KMS-11 (cell line): ENCODE measurements around the gene FGGY.

ENCODE experiments used
- H2AFZ ChIP-seq: fragments of 200-600 bp; sonication (generic); 2 replicates; pipeline ENCODE4 v1.6.1; 2016; ENCODE audit warnings: antibody characterized with exemption, mixed run types, low read depth
- H3K27ac ChIP-seq: fragments of 200-600 bp; sonication (generic); 2 replicates; pipeline ENCODE4 v1.6.1; 2016; ENCODE audit warnings: mild to moderate bottlenecking, mixed run types
- H3K27me3 ChIP-seq: fragments of 200-600 bp; sonication (generic); 2 replicates; pipeline ENCODE4 v1.6.1; 2017; ENCODE audit warnings: mild to moderate bottlenecking, low read depth, mixed run types, moderate library complexity; ENCODE audit not compliant: insufficient read depth
- H3K36me3 ChIP-seq: fragments of 200-600 bp; sonication (generic); 2 replicates; pipeline ENCODE4 v1.6.1; 2017; ENCODE audit warnings: mild to moderate bottlenecking, mixed run types; ENCODE audit not compliant: insufficient read depth
- H3K4me1 ChIP-seq: fragments of 200-600 bp; sonication (generic); 2 replicates; pipeline ENCODE4 v1.6.1; 2016; ENCODE audit warnings: mild to moderate bottlenecking, low read depth, mixed run types; ENCODE audit not compliant: poor library complexity, severe bottlenecking
- H3K4me2 ChIP-seq: fragments of 200-600 bp; sonication (generic); 2 replicates; pipeline ENCODE4 v1.7.0; 2016; ENCODE audit warnings: mild to moderate bottlenecking, mixed run types
- H3K4me3 ChIP-seq: fragments of 200-600 bp; sonication (generic); IDR thresholded peaks from 2 replicates; pipeline ENCODE4 v1.6.1; 2017; ENCODE audit warnings: low read depth, low read length, mixed read lengths; ENCODE audit not compliant: insufficient read depth
- H3K79me2 ChIP-seq: fragments of 200-600 bp; sonication (generic); 2 replicates; pipeline ENCODE4 v1.6.1; 2016; ENCODE audit warnings: low read depth, mixed run types; ENCODE audit not compliant: insufficient read depth
- H3K9ac ChIP-seq: fragments of 200-600 bp; sonication (generic); 2 replicates; pipeline ENCODE4 v1.6.1; 2016; ENCODE audit warnings: mild to moderate bottlenecking, mixed run types
- H4K20me1 ChIP-seq: fragments of 200-600 bp; sonication (generic); 2 replicates; pipeline ENCODE4 v1.6.1; 2016; ENCODE audit warnings: mild to moderate bottlenecking, mixed run types; ENCODE audit not compliant: insufficient read depth
- TF ChIP-seq, protein P1 (sequence below): fragments of 200-600 bp; sonication (generic); conservative IDR thresholded peaks from 2 replicates; pipeline ENCODE4 v1.6.1; 2017; ENCODE audit warnings: low read depth, mild to moderate bottlenecking, antibody characterized with exemption, low read length, moderate library complexity, mixed read lengths

The FGGY gene

DNA sequence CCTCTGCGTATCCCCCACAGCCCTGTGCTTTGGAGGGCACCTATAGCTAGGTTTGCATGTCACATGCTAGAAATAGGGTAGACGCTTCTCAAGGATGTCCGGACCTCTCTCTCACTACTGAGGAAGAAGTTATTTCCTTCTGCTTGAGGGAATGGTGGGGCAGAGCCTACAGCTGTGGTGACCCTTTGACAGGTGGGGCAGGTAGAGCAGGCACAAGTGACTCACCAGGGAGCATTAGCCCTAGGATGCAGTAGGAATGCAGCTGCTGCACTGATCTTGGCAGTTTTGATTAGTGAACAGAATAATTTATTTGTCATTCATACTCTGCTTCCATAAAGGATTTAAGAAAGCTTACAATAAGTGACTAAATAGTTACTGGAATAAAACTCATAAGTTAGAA, 388.2 kb downstream of the FGGY start:
- Histone ChIP-seq H3K27me3 (no peaks in the 10 kb centered on the region), H3K9ac (peak overlapping the region; percentile 33; the same call in 1 of the 2 replicates), H4K20me1 (no peaks in the 10 kb centered on the region), H3K4me2 (peak overlapping the region; percentile 80), H2AFZ (peak overlapping the region; percentile 8; the same call in 1 of the 2 replicates), H3K36me3 (no peaks in the 10 kb centered on the region), H3K27ac (peak overlapping the region; percentile 81), H3K79me2 (no peaks in the 10 kb centered on the region), H3K4me1 (peaks cover 94% of the 10 kb centered on the region), H3K4me3 (no peak overlapping the region)
- TF ChIP-seq, protein P1, sequence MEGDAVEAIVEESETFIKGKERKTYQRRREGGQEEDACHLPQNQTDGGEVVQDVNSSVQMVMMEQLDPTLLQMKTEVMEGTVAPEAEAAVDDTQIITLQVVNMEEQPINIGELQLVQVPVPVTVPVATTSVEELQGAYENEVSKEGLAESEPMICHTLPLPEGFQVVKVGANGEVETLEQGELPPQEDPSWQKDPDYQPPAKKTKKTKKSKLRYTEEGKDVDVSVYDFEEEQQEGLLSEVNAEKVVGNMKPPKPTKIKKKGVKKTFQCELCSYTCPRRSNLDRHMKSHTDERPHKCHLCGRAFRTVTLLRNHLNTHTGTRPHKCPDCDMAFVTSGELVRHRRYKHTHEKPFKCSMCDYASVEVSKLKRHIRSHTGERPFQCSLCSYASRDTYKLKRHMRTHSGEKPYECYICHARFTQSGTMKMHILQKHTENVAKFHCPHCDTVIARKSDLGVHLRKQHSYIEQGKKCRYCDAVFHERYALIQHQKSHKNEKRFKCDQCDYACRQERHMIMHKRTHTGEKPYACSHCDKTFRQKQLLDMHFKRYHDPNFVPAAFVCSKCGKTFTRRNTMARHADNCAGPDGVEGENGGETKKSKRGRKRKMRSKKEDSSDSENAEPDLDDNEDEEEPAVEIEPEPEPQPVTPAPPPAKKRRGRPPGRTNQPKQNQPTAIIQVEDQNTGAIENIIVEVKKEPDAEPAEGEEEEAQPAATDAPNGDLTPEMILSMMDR: no peak

GRCh38 chr1:59685666-59686065, 388.8 kb downstream of the FGGY start:
- Histone ChIP-seq H4K20me1 (no peaks in the 10 kb centered on the region), H3K4me1 (peaks cover 100% of the 10 kb centered on the region), H3K4me3 (peak overlapping the region; percentile 70), H3K4me2 (peak overlapping the region; percentile 80), H3K9ac (peak overlapping the region; percentile 33; the same call in 1 of the 2 replicates), H2AFZ (0 out of 2 replicates have a peak overlapping the region, but pooled peaks have one; percentile 25), H3K79me2 (no peaks in the 10 kb centered on the region), H3K36me3 (no peaks in the 10 kb centered on the region), H3K27ac (peak overlapping the region; percentile 81), H3K27me3 (no peaks in the 10 kb centered on the region)
- TF ChIP-seq, protein P1: no peak

DNA sequence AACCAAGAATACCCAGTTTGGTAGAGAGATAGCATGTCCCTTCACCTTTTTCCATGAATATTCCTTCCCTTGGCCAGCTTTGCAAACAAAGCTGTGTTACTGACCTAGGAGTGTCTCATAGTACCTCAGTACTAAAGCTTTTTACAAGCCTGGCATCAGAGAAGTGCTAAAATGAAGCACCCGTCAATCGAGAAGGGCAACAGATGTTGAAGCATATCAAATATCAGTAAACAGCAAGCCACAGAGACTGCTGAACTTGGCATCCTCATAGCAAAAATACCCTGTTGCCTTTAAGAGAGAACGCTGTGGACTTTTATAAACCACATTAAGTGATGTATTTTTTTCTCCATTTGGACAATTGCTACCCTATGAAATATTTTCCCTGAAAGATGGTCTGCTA, 389.3 kb downstream of the FGGY start:
- H3K4me2 ChIP-seq: peak overlapping the region; percentile 80
- TF ChIP-seq, protein P1: no peak
- no peaks in the 10 kb centered on the region for H3K27me3 ChIP-seq
- H3K79me2 ChIP-seq: no peaks in the 10 kb centered on the region
- H3K27ac ChIP-seq: peak overlapping the region; percentile 81
- no peaks in the 10 kb centered on the region for H3K36me3 ChIP-seq
- H4K20me1 ChIP-seq: no peaks in the 10 kb centered on the region
- peak overlapping the region; percentile 33; the same call in 1 of the 2 replicates for H3K9ac ChIP-seq
- H2AFZ ChIP-seq: peak overlapping the region; percentile 25; the same call in 1 of the 2 replicates
- H3K4me3 ChIP-seq: peak overlapping the region; percentile 70
- peaks cover 100% of the 10 kb centered on the region for H3K4me1 ChIP-seq

- TF ChIP-seq, protein P1: no peak
- Histone ChIP-seq H3K9ac (peak overlapping the region; percentile 33; the same call in 1 of the 2 replicates), H4K20me1 (no peaks in the 10 kb centered on the region), H3K27me3 (no peaks in the 10 kb centered on the region), H3K4me1 (peaks cover 100% of the 10 kb centered on the region), H3K27ac (peak overlapping the region; percentile 81), H2AFZ (peak overlapping the region; percentile 25; the same call in 1 of the 2 replicates), H3K4me3 (peak overlapping the region; percentile 70), H3K4me2 (peak overlapping the region; percentile 80), H3K79me2 (no peaks in the 10 kb centered on the region), H3K36me3 (no peaks in the 10 kb centered on the region)
Measured at GRCh38 chr1:59686574-59686973, 389.7 kb downstream of the FGGY start.
